ENCODE measurements around the gene FBXO15.
A peak's percentile ranks its signal among the peaks of the same experiment; 100 is the strongest.

The FBXO15 gene

GRCh38 chr18:74110976-74111375 lies 36.7 kb downstream of the FBXO15 start:
- DNase-seq: no peak

DNA sequence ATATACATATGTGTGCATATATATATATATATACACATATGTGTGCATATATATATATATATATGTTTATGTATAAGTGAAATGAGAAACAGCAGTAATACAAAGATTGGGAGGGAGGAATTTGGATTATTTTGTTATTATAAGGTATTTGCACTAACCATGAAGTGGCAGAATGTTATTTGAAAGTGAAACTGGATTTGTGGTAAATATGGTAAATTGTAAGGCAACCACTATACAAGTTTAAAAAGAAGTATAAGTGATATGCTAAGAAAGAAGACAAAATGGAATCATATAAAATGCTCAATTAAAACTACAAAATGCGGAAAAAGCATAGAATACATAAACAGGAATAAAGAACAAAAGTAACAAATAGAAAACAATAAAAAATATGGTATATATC lies 37.5 kb downstream of the FBXO15 start:
- DNase-seq: no peak

- DNase-seq: no peak
Observed at GRCh38 chr18:74108460-74108859, 39.2 kb downstream of the FBXO15 start.

DNA sequence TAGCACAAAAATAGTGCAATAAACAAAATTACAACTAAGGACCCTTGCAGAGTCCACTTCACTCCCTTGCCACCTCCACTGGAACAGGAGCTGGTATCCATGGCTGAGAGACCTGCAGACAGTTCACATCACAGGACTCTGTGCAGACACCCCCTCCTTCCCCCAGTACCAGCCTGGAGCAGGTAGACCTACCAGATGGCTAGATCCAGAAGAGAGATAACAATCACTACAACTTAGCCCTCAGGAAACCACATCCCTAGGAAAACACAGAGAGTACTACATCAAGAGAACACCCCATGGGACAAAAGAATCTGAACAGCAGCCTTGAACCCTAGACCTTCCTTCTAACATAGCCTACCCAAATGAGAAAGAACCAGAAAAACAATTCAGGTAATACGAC lies 49.8 kb downstream of the FBXO15 start:
- no peak for DNase-seq

DNA sequence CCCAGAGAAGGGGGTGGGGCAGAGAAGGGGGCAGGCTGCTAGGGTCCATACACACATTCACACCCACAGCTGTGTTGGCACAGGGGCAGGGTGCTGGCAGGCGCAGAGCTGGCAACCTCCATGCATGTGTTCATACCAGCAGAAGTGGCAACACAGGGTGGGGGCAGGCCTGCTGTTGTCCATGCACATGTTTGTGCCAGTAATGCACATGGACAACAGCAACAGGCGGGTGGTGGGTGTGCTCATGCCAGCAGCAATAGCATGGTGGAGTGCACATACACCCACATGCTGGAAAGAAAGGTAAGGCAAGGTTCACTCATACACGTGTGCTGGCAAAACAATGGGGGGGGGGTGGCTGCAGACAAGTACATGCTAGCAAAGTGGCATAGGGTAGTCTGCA lies 54.7 kb downstream of the FBXO15 start:
- no peak for DNase-seq

- DNase-seq: no peak
Observed at GRCh38 chr18:74084184-74084855, 63.3 kb downstream of the FBXO15 start.

DNA sequence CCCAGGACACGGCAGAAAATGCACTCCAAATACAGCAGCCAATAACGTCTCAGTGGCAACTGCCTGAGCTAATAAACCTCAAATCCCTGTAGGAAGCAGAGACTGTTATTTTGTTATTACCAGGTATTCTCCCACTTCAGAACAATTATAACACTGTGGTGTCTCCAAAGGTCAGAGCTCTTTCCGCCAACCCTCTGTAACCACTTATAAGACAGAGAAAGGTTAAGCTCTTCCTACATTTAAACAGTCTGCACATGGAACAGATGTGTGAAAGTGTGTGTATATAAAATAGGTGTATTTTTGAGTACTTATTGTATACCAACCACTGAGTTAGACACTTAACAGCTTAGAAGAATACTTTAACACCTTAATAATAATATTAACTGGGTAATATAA lies 64.1 kb downstream of the FBXO15 start:
- no peak for DNase-seq

GRCh38 chr18:74082742-74083556 lies 64.7 kb downstream of the FBXO15 start:
- DNase-seq: peak; percentile 43

GRCh38 chr18:74081966-74082741 lies 65.5 kb downstream of the FBXO15 start:
- DNase-seq: peak; percentile 68

DNA sequence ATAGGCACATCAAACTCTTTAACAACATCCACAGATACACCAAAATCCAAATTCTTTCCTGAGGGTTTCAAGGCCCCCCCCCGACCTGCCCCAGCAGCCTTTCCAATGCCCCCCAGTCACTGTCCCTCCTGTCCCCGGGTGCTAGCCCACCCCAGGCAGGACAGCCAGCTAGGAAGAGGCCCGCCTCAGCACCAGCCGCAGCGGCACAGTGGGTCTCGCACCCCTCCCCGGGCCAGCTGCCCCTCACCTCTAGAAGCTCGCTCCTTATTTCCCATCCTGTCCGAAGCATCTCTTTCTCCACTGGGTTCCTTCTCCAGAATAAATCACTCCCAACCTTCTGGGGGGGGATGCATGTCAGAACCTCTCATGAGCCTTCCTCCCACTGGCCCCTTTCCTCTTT lies 69.4 kb downstream of the FBXO15 start:
- no peak for DNase-seq

DNA sequence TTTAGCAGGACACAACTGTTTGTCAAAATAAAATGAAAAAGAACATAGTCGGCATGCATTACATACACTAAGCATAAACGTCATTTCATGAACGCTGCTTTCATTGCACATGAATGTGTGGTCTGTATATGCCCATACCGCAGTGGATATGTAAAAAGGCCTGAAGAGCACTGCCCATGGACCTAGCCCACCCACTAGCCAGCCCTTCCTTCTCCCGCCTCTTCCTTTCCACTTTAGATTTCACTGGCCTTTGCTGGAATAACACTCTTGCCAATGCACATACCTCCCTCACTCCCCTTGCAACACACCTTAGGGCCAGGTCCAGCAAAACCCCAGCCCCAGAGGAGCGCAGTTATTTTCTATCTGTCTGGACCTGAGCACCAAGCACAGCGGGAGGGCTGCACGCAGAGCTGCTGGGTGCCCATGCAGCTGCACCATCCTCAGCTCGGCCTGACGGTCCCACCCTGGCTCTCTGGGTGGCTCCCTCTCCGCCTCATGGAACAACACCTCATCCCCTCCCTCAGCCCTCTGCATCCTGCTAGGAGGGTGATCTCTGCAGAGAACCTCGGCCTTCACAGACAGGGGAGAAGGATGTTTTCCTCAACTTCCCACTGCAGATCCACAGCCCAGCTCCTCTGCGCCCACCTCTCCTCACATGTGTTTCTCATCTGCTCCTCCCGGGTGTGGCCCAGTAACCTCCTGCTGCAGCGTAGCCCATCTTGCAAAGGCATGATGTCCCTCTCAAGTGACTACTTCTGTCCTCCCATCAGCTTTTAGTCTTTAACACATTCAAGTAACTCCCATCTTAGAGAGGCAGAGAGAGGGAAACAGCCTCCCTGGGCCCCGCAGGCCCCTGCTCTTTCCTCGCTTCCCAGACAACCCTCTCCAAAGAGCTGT lies 72.7 kb downstream of the FBXO15 start:
- no peak for DNase-seq

DNA sequence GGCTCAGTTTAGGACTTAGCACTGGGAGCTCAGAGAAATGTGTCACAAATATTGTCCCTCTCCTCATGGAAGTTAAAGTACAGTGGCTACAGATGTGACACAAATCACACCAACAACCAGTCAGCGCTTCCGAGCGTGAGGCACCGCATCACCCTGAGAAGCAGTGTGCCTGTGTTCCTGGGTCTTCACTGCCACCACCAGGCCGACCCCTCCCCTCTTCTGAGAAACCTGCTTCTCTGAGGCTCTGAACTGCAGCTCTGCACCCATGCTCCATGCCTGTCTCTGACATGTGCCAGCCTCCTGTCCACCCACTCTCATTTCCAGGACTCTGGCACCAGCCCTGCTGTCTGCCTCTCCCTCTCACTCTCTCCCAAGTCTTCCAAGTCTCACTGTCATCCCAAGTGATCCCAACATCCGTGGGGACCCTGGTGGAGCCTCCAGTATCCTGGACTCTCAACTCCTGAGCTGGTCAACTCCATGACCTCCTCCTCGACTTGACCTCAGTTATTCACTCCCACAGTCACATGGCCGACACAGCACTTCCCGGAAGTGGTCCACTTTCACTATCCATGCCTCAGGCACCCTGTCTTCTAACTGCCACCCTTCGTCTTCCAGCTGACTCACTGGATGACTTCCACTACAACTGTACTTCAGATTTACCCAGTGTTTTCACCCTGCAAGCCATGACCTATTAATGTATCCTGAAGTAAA lies 73.5 kb downstream of the FBXO15 start:
- no peak for DNase-seq

- DNase-seq: no peak
Observed at GRCh38 chr18:74069178-74070050, 78.2 kb downstream of the FBXO15 start.

GRCh38 chr18:74068296-74068695 lies 79.3 kb downstream of the FBXO15 start:
- no peak for DNase-seq

DNA sequence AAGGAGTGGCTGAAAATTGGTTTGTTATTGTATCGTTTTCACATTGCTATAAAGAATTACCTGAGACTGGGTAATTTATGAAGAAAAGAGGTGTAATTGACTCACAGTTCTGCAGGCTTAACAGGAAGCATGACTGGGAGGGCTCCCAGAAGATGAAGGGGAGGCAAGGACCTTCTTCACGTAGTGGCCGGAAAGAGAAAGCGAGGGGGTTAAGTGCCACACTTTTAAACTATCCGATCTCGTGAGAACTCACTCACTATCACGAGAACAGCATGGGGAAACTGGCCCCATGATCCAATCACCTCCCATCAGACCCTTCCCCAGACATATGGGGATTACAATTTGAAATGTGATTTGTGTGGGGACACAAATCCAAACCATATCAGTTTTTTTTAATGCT lies 81.6 kb downstream of the FBXO15 start:
- DNase-seq: no peak

GRCh38 chr18:74065366-74065765 lies 82.3 kb downstream of the FBXO15 start:
- no peak for DNase-seq

DNA sequence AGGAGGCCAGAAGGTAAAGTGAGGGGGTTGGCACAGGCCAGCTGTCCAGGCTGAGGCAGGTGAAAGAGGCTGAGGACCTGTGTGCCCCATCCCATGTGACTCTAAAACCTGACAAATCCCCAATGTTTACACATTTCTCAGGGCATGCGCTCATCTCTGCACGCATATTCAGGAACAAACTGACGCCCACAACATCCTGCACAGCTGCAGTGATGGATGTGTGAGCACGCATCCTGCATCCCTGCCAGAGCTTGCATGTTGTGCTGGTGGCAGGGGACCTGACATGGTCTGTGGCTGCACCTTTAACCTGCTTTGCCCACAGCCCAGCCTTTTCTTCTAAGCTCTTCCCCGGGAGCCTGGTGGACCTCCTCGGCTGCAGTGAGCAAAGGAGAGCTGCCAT lies 83.1 kb downstream of the FBXO15 start:
- DNase-seq: peak; percentile 46

GRCh38 chr18:74063557-74063956 lies 84.1 kb downstream of the FBXO15 start:
- no peak for DNase-seq

GRCh38 chr18:74063023-74063422 lies 84.6 kb downstream of the FBXO15 start:
- peak; percentile 50 for DNase-seq

GRCh38 chr18:74062037-74062436 lies 85.6 kb downstream of the FBXO15 start:
- DNase-seq: no peak

GRCh38 chr18:74060579-74060978 lies 87.1 kb downstream of the FBXO15 start:
- no peak for DNase-seq

All from stimulated activated CD8-positive, alpha-beta memory T cell treated with anti-CD3 and anti-CD28 coated beads, Interleukin-4, amount 100 ng/mL, for 48 hours (primary cell).